HepG2 (cell line): ENCODE results near the gene C2orf81. TPM values are rescaled to one million over a fixed set of nuclear protein-coding genes. Genes with fewer than 3 reads are reported as not detected.

Experiments
- GABPB1 ChIP-seq: IDR thresholded peaks from 2 replicates; pipeline ENCODE4 v1.6.1; 2016; ENCODE audit warnings: mild to moderate bottlenecking, missing genetic modification reagents, moderate library complexity, missing compliant biosample characterization
- GATA4 ChIP-seq: sonication (generic); IDR thresholded peaks from 2 replicates; pipeline ENCODE4 v1.6.1; 2016; ENCODE audit warnings: antibody characterized with exemption, low read depth, borderline replicate concordance
- HOXA5 ChIP-seq: sonication (generic); formaldehyde crosslinking; IDR thresholded peaks from 2 replicates; pipeline ENCODE4 v1.4.0; 2020; ENCODE audit warnings: missing genetic modification reagents
- ISX ChIP-seq: sonication (generic); formaldehyde crosslinking; conservative IDR thresholded peaks from 2 replicates; pipeline ENCODE4 v1.5.0; 2020; ENCODE audit warnings: missing genetic modification reagents
- JDP2 ChIP-seq: sonication (generic); formaldehyde crosslinking; IDR thresholded peaks from 2 replicates; pipeline ENCODE4 v1.8.1; 2022; ENCODE audit warnings: missing genetic modification reagents, borderline replicate concordance
- KDM1A ChIP-seq: IDR thresholded peaks from 2 replicates; pipeline ENCODE4 v1.6.1; 2016; ENCODE audit warnings: missing compliant biosample characterization
- KDM3A ChIP-seq: IDR thresholded peaks from 2 replicates; pipeline ENCODE4 v1.6.1; 2018; ENCODE audit warnings: low read depth, missing compliant biosample characterization
- MAFG ChIP-seq: sonication (generic); formaldehyde crosslinking; IDR thresholded peaks from 2 replicates; pipeline ENCODE4 v1.5.1; 2020; ENCODE audit warnings: mild to moderate bottlenecking, missing genetic modification reagents
- MTA3 ChIP-seq: sonication (generic); formaldehyde crosslinking; IDR thresholded peaks from 2 replicates; pipeline ENCODE4 v1.4.0; 2020; ENCODE audit warnings: missing genetic modification reagents
- NR2F1 ChIP-seq, 2 experiments: fragments of 450-650 bp in 1 of 2; formaldehyde crosslinking in 1 of 2; IDR thresholded peaks; 2 replicates each; pipeline versions ENCODE4 v1.5.0 to v1.6.1; 2016 to 2020; ENCODE audit warnings: mild to moderate bottlenecking in 1 of 2, missing compliant biosample characterization in 1 of 2, missing genetic modification reagents in 1 of 2, moderate library complexity in 1 of 2
- PCBP1 ChIP-seq: fragments of 200-400 bp; formaldehyde crosslinking; IDR thresholded peaks from 2 replicates; pipeline ENCODE4 v1.6.1; 2017; ENCODE audit warnings: mild to moderate bottlenecking, low read depth, low read length, borderline replicate concordance
- PHF21A ChIP-seq: sonication (generic); formaldehyde crosslinking; IDR thresholded peaks from 2 replicates; pipeline ENCODE4 v1.5.0; 2020; ENCODE audit warnings: mild to moderate bottlenecking, missing genetic modification reagents
- SALL1 ChIP-seq: sonication (generic); formaldehyde crosslinking; IDR thresholded peaks from 2 replicates; pipeline ENCODE4 v1.8.0; 2022; ENCODE audit warnings: mild to moderate bottlenecking, missing genetic modification reagents
- SIN3B ChIP-seq: fragments of 150-350 bp; IDR thresholded peaks from 2 replicates; pipeline ENCODE4 v1.6.1; 2014; ENCODE audit warnings: low read length
- SMARCC2 ChIP-seq: fragments of 450-650 bp; IDR thresholded peaks from 2 replicates; pipeline ENCODE4 v1.6.1; 2017; ENCODE audit warnings: antibody characterized with exemption, mild to moderate bottlenecking
- SP4 ChIP-seq: sonication (generic); formaldehyde crosslinking; IDR thresholded peaks from 2 replicates; pipeline ENCODE4 v1.8.1; 2023; ENCODE audit warnings: mild to moderate bottlenecking, missing genetic modification reagents
- TEAD3 ChIP-seq: optimal IDR thresholded peaks from 2 replicates; pipeline ENCODE3; 2016; ENCODE audit warnings: borderline replicate concordance
- THYN1 ChIP-seq: sonication (generic); formaldehyde crosslinking; IDR thresholded peaks from 2 replicates; pipeline ENCODE4 v1.8.1; 2023; ENCODE audit warnings: low read depth, mild to moderate bottlenecking, moderate library complexity, missing genetic modification reagents, borderline replicate concordance
- ZC3H13 ChIP-seq: sonication (generic); formaldehyde crosslinking; IDR thresholded peaks from 2 replicates; pipeline ENCODE4 v1.8.1; 2023; ENCODE audit warnings: mild to moderate bottlenecking, missing genetic modification reagents, moderate library complexity
- ZFAT ChIP-seq: sonication (generic); formaldehyde crosslinking; conservative IDR thresholded peaks from 2 replicates; pipeline ENCODE4 v1.8.1; 2023; ENCODE audit warnings: missing genetic modification reagents, inconsistent platforms
- ZNF124 ChIP-seq: sonication (generic); formaldehyde crosslinking; IDR thresholded peaks from 2 replicates; pipeline ENCODE4 v1.4.0; 2020; ENCODE audit warnings: missing genetic modification reagents
- ZNF160 ChIP-seq: sonication (generic); formaldehyde crosslinking; IDR thresholded peaks from 2 replicates; pipeline ENCODE4 v1.8.0; 2022; ENCODE audit warnings: mild to moderate bottlenecking, inconsistent platforms, missing genetic modification reagents
- ZNF337 ChIP-seq: sonication (generic); formaldehyde crosslinking; IDR thresholded peaks from 2 replicates; pipeline ENCODE4 v1.5.1; 2020; ENCODE audit warnings: missing genetic modification reagents, low read depth, mild to moderate bottlenecking, borderline replicate concordance
- ZNF7 ChIP-seq: IDR thresholded peaks from 2 replicates; pipeline ENCODE4 v1.6.1; 2016; ENCODE audit warnings: missing biosample characterization, missing genetic modification reagents
- ZNF747 ChIP-seq: sonication (generic); formaldehyde crosslinking; IDR thresholded peaks from 2 replicates; pipeline ENCODE4 v1.8.1; 2023; ENCODE audit warnings: missing genetic modification reagents, mild to moderate bottlenecking, borderline replicate concordance
- ZNF773 ChIP-seq: sonication (generic); formaldehyde crosslinking; IDR thresholded peaks from 2 replicates; pipeline ENCODE4 v1.4.0; 2020; ENCODE audit warnings: missing genetic modification reagents, borderline replicate concordance
- ZNF777 ChIP-seq: sonication (generic); formaldehyde crosslinking; IDR thresholded peaks from 2 replicates; pipeline ENCODE4 v1.4.0; 2020; ENCODE audit warnings: missing genetic modification reagents
- polyA plus RNA-seq, 8 experiments: library from polyadenylated mRNA; depleted of rRNA in 3 of 8; stranded (reverse) in 7 of 8; unstranded in 1 of 8; fragments of >200 nt; fragmentation: Illumina TruSeq in 4 of 8; extraction: Trizol in 4 of 8; gene quantifications; 2 replicates each; pipeline versions ENCODE4 v1.2.1 to v1.2.3, GENCODE V29; 2011 to 2016; ENCODE audit warnings: low read depth in 4 of 8, missing spikeins in 1 of 8, mixed read lengths in 1 of 8; ENCODE audit not compliant: insufficient read depth in 1 of 8
- total RNA-seq, 5 experiments: library from RNA; depleted of rRNA; stranded (reverse); fragments of >200 nt; fragmentation: Illumina TruSeq; extraction: Trizol; gene quantifications; 2 replicates each; pipeline ENCODE4 v1.2.3, GENCODE V29; 2016; ENCODE audit warnings: low read depth in 1 of 5
- TF ChIP-seq, protein P1 (sequence below): sonication (generic); formaldehyde crosslinking; IDR thresholded peaks from 2 replicates; pipeline ENCODE4 v1.9.0; 2022; ENCODE audit warnings: low read depth, missing genetic modification reagents
- TF ChIP-seq, protein P2 (sequence below): IDR thresholded peaks from 2 replicates; pipeline ENCODE4 v1.6.1; 2018; ENCODE audit warnings: missing genetic modification reagents, mild to moderate bottlenecking, missing compliant biosample characterization
- TF ChIP-seq, protein P3 (sequence below): sonication (generic); formaldehyde crosslinking; IDR thresholded peaks from 2 replicates; pipeline ENCODE4 v1.4.0; 2020; ENCODE audit warnings: low read depth, mild to moderate bottlenecking, missing genetic modification reagents

Gene C2orf81
- total and polyA plus RNA-seq, 2 of the 13 experiments (the other 11 are each of a cell fraction or from before 2014, with no cell fraction given), result 0.15 to 0.17 TPM

DNA sequence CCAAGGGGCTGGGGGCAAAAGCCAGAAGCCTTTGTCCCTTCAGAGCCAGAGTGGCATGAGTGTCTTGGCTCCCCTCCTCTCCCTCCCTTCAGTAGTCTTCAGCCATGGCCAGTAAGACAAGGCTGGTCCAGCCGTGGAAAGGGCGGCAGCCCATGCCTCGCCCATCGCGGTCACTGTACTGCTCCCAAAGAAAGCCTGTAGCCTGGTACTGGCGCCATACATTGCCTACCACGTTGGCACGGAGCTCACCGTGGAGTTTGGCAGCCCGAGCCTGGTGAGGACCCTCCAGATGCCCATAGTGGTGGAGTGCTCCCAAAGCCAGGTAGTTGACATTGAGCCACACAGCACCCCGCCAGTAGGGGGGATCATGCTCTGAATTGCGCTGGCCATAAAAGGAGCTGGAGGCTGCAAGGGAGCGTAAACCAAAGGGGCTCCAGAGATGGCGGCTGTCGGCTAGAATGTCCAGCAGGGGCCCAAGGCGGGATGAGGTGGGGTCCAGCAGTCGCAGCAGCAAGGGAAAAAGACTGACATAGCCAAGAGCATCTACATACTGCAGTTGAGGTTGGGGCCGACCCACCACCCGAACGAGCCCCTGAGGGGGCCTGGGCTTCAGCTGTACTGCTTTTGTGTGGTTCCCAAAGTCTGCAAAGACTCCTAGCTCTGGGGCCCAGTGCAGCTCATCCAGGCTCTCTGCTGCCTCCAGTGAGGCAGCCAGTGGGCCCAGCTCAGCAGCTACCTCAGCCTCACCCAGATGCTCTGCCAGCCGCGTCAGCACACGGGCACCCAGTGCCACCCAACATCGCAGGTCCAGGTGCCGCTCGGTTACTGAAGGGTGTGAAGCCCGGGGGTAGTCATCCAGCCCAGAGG is 40.0 kb upstream of the C2orf81 start (continued):
- TF ChIP-seq KDM1A (CRISPR knock-in tag) (no peak), ZC3H13 (CRISPR knock-in tag) (0 out of 2 replicates have a peak, but pooled peaks have one; percentile 14), GABPB1 (CRISPR knock-in tag) (no peak; the same call in 1 of the 2 replicates), ZNF7 (CRISPR knock-in tag) (no peak), MTA3 (CRISPR knock-in tag) (no peak), PHF21A (CRISPR knock-in tag) (no peak), MAFG (CRISPR knock-in tag) (no peak), ISX (no peak), ZFAT (CRISPR knock-in tag) (no peak), GATA4 (no peak), ZNF337 (CRISPR knock-in tag) (no peak), SP4 (CRISPR knock-in tag) (peak; percentile 58; the same call in 1 of the 2 replicates), HOXA5 (CRISPR knock-in tag) (no peak), JDP2 (no peak), ZNF777 (no peak), PCBP1 (no peak), SMARCC2 (no peak), TEAD3 (CRISPR knock-in tag) (no peak), NR2F1 (CRISPR knock-in tag; IDR thresholded peaks at IDR 0.05) (no peak), KDM3A (no peak), ZNF773 (CRISPR knock-in tag) (no peak), ZNF747 (CRISPR knock-in tag) (no peak), SALL1 (no peak), ZNF160 (no peak), SIN3B (no peak), ZNF124 (CRISPR knock-in tag) (no peak), THYN1 (CRISPR knock-in tag) (no peak)
- TF ChIP-seq, protein P1, sequence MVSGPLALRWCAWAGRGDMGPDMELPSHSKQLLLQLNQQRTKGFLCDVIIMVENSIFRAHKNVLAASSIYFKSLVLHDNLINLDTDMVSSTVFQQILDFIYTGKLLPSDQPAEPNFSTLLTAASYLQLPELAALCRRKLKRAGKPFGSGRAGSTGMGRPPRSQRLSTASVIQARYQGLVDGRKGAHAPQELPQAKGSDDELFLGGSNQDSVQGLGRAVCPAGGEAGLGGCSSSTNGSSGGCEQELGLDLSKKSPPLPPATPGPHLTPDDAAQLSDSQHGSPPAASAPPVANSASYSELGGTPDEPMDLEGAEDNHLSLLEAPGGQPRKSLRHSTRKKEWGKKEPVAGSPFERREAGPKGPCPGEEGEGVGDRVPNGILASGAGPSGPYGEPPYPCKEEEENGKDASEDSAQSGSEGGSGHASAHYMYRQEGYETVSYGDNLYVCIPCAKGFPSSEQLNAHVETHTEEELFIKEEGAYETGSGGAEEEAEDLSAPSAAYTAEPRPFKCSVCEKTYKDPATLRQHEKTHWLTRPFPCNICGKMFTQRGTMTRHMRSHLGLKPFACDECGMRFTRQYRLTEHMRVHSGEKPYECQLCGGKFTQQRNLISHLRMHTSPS (CRISPR knock-in tag), result no peak
- TF ChIP-seq, protein P2, sequence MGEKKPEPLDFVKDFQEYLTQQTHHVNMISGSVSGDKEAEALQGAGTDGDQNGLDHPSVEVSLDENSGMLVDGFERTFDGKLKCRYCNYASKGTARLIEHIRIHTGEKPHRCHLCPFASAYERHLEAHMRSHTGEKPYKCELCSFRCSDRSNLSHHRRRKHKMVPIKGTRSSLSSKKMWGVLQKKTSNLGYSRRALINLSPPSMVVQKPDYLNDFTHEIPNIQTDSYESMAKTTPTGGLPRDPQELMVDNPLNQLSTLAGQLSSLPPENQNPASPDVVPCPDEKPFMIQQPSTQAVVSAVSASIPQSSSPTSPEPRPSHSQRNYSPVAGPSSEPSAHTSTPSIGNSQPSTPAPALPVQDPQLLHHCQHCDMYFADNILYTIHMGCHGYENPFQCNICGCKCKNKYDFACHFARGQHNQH (CRISPR knock-in tag), result no peak
- TF ChIP-seq, protein P3, sequence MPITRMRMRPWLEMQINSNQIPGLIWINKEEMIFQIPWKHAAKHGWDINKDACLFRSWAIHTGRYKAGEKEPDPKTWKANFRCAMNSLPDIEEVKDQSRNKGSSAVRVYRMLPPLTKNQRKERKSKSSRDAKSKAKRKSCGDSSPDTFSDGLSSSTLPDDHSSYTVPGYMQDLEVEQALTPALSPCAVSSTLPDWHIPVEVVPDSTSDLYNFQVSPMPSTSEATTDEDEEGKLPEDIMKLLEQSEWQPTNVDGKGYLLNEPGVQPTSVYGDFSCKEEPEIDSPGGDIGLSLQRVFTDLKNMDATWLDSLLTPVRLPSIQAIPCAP (CRISPR knock-in tag), result no peak
